ENCODE measurements around the gene GATAD1.
"Not testable (repeated sequence)": the region's sequence is repeated elsewhere in the genome, so short reads cannot be mapped to it uniquely, and the experiment has no call there.

The GATAD1 gene
- total RNA-seq, result 36.8 reads per million, percentile 61 among the genes with 10 or more reads in this experiment

- peak; percentile 74 for DNase-seq
Observed at GRCh38 chr7:92447345-92448204, at the start of gene GATAD1. TSS of gene GATAD1 (plus strand) at chr7:92447482. CDS start at chr7:92447730, 248 bp downstream.

GRCh38 chr7:92397542-92397941 is 49.7 kb upstream of the GATAD1 start:
- DNase-seq, result no peak

GRCh38 chr7:92400013-92400412 is 47.3 kb upstream of the GATAD1 start:
- DNase-seq, result no peak

GRCh38 chr7:92402920-92403759 is 44.1 kb upstream of the GATAD1 start:
- DNase-seq, result no peak

GRCh38 chr7:92403760-92404074 is 43.6 kb upstream of the GATAD1 start:
- no peak for DNase-seq

GRCh38 chr7:92404170-92404614 is 43.1 kb upstream of the GATAD1 start:
- DNase-seq, result no peak

- no peak for DNase-seq
Observed at GRCh38 chr7:92409357-92409756, 37.9 kb upstream of the GATAD1 start.

GRCh38 chr7:92410162-92410561 is 37.1 kb upstream of the GATAD1 start:
- not testable (repeated sequence) for DNase-seq

GRCh38 chr7:92412745-92413144 is 34.5 kb upstream of the GATAD1 start:
- no peak for DNase-seq

GRCh38 chr7:92413550-92413949 is 33.7 kb upstream of the GATAD1 start:
- no peak for DNase-seq

GRCh38 chr7:92415225-92415624 is 32.1 kb upstream of the GATAD1 start:
- DNase-seq, result no peak

GRCh38 chr7:92417913-92418312 is 29.4 kb upstream of the GATAD1 start:
- no peak for DNase-seq

- no peak for DNase-seq
Observed at GRCh38 chr7:92421676-92422435, 25.4 kb upstream of the GATAD1 start.

- no peak for DNase-seq
Observed at GRCh38 chr7:92422926-92423325, 24.4 kb upstream of the GATAD1 start.

- DNase-seq, result no peak
Observed at GRCh38 chr7:92423710-92424131, 23.6 kb upstream of the GATAD1 start.

- no peak for DNase-seq
Observed at GRCh38 chr7:92425311-92425947, 21.9 kb upstream of the GATAD1 start.

- DNase-seq, result no peak
Observed at GRCh38 chr7:92427193-92427592, 20.1 kb upstream of the GATAD1 start.

- no peak for DNase-seq
Observed at GRCh38 chr7:92432299-92432946, 14.9 kb upstream of the GATAD1 start.

GRCh38 chr7:92433019-92433418 is 14.3 kb upstream of the GATAD1 start:
- no peak for DNase-seq

- DNase-seq, result no peak
Observed at GRCh38 chr7:92435542-92435941, 11.7 kb upstream of the GATAD1 start.

GRCh38 chr7:92436612-92437445 is 10.5 kb upstream of the GATAD1 start:
- no peak for DNase-seq
